ENCODE measurements around the gene BORCS5.
"Not testable (repeated sequence)": the region's sequence is repeated elsewhere in the genome, so short reads cannot be mapped to it uniquely, and the experiment has no call there.

- TF ChIP-seq BHLHE40 (IDR thresholded peaks at IDR 0.05; ENCODE audit: low read depth, low read length); ZSCAN20 (CRISPR knock-in tag; IDR thresholded peaks at IDR 0.05); EP300 (IDR thresholded peaks at IDR 0.05); USF2 (IDR thresholded peaks at IDR 0.05); CTCF (IDR thresholded peaks at IDR 0.05); CEBPB (IDR thresholded peaks at IDR 0.05); POLR2A (IDR thresholded peaks at IDR 0.05; ENCODE audit: low read length); KDM1A (IDR thresholded peaks at IDR 0.05; ENCODE audit: low read depth); BCL3 (IDR thresholded peaks at IDR 0.05): not testable (repeated sequence)
Measured at GRCh38 chr12:12502130-12502814, 145.4 kb downstream of the BORCS5 start.
